Chondrocyte (in vitro differentiated cells): ENCODE results near the gene BMP6. TPM values are rescaled to one million over a fixed set of nuclear protein-coding genes. Genes with fewer than 3 reads are reported as not detected.
"Not testable (repeated sequence)": the region's sequence is repeated elsewhere in the genome, so short reads cannot be mapped to it uniquely, and the experiment has no call there.

Experiments used
- DNase-seq: peaks from one replicate; pipeline ENCODE4 v3.0.0; 2021; ENCODE audit warnings: mixed read lengths, low spot score
- H3K27ac Mint-ChIP-seq: one replicate; pipeline ENCODE4 v1.8.0; 2021; ENCODE audit warnings: mild to moderate bottlenecking, moderate library complexity, mixed read lengths; ENCODE audit not compliant: unreplicated experiment
- H3K27me3 Mint-ChIP-seq: 2 replicates; pipeline ENCODE4 v1.8.0; 2021; ENCODE audit warnings: low read depth, mixed read lengths
- H3K36me3 Mint-ChIP-seq: 2 replicates; pipeline ENCODE4 v1.8.0; 2021; ENCODE audit warnings: low read depth, mixed read lengths
- H3K4me1 Mint-ChIP-seq: 2 replicates; pipeline ENCODE4 v1.8.0; 2021; ENCODE audit warnings: low read depth, mild to moderate bottlenecking, mixed read lengths
- H3K4me3 Mint-ChIP-seq: one replicate; pipeline ENCODE4 v1.8.0; 2021; ENCODE audit warnings: mild to moderate bottlenecking, moderate library complexity, mixed read lengths; ENCODE audit not compliant: unreplicated experiment
- H3K9me3 Mint-ChIP-seq: 2 replicates; pipeline ENCODE4 v1.8.0; 2021; ENCODE audit warnings: low read depth, mixed read lengths
- CTCF ChIP-seq: fragments of 200-600 bp; sonication (generic); IDR thresholded peaks from 2 replicates; pipeline ENCODE4 v1.5.0; 2021; ENCODE audit warnings: antibody characterized with exemption, mild to moderate bottlenecking, moderate library complexity
- total RNA-seq: library from RNA; stranded (reverse); gene quantifications from 3 replicates; pipeline ENCODE4 v1.2.1, GENCODE V29; 2021

BMP6 gene
- total RNA-seq, 1 donor from 2014 or later = 0.50 TPM

- no peak for TF ChIP-seq CTCF
- H3K27ac Mint-ChIP-seq = no peak overlapping the region
- no peak for DNase-seq
- H3K4me3 Mint-ChIP-seq = no peak overlapping the region
- peaks cover 35% of the 10 kb centered on the region for H3K36me3 Mint-ChIP-seq
- no peaks in the 10 kb centered on the region for H3K27me3 Mint-ChIP-seq
- H3K4me1 Mint-ChIP-seq = no peaks in the 10 kb centered on the region
- H3K9me3 Mint-ChIP-seq = no peaks in the 10 kb centered on the region
Measured at GRCh38 chr6:7896465-7896987, 170.6 kb downstream of the BMP6 start.

GRCh38 chr6:7897461-7898192, 171.7 kb downstream of the BMP6 start:
- Mint-ChIP-seq H3K27ac (no peak overlapping the region), H3K27me3 (no peaks in the 10 kb centered on the region), H3K4me3 (no peak overlapping the region), H3K9me3 (no peaks in the 10 kb centered on the region), H3K36me3 (peaks cover 36% of the 10 kb centered on the region), H3K4me1 (no peaks in the 10 kb centered on the region)
- no peak for DNase-seq
- TF ChIP-seq CTCF = no peak

GRCh38 chr6:7898193-7898586, 172.3 kb downstream of the BMP6 start:
- H3K36me3 Mint-ChIP-seq = peaks cover 40% of the 10 kb centered on the region
- not testable (repeated sequence) for H3K9me3 Mint-ChIP-seq, H3K27me3 Mint-ChIP-seq, DNase-seq, H3K4me3 Mint-ChIP-seq, H3K4me1 Mint-ChIP-seq, H3K27ac Mint-ChIP-seq

- DNase-seq = no peak
- H3K27ac Mint-ChIP-seq = no peak overlapping the region
- no peak overlapping the region for H3K4me3 Mint-ChIP-seq
- peak; percentile 28 for TF ChIP-seq CTCF
- no peaks in the 10 kb centered on the region for H3K27me3 Mint-ChIP-seq
- no peaks in the 10 kb centered on the region for H3K4me1 Mint-ChIP-seq
- H3K9me3 Mint-ChIP-seq = no peaks in the 10 kb centered on the region
- peaks cover 33% of the 10 kb centered on the region for H3K36me3 Mint-ChIP-seq
Measured at GRCh38 chr6:7899101-7899888, 173.4 kb downstream of the BMP6 start.

GRCh38 chr6:7899889-7900213, 174.0 kb downstream of the BMP6 start:
- DNase-seq = no peak
- Mint-ChIP-seq H3K4me3 (no peak overlapping the region), H3K27ac (no peak overlapping the region), H3K4me1 (no peaks in the 10 kb centered on the region), H3K36me3 (peaks cover 32% of the 10 kb centered on the region), H3K9me3 (no peaks in the 10 kb centered on the region), H3K27me3 (no peaks in the 10 kb centered on the region)
- no peak for TF ChIP-seq CTCF
